AG10803 (cell line): ENCODE data around the gene ATL1.

Source experiments
- DNase-seq: peaks from one replicate; pipeline ENCODE4 v3.0.0; 2010; ENCODE audit warnings: low read depth
- H3K4me3 ChIP-seq: 2 replicates; pipeline ENCODE4 v1.5.1; 2011; ENCODE audit warnings: mild to moderate bottlenecking, low read length, control low read depth
- TF ChIP-seq, protein P1 (sequence below): conservative IDR thresholded peaks from 2 replicates; pipeline ENCODE4 v1.5.1; 2011; ENCODE audit warnings: mild to moderate bottlenecking, low read length, control low read depth, inconsistent platforms

Gene ATL1

DNA sequence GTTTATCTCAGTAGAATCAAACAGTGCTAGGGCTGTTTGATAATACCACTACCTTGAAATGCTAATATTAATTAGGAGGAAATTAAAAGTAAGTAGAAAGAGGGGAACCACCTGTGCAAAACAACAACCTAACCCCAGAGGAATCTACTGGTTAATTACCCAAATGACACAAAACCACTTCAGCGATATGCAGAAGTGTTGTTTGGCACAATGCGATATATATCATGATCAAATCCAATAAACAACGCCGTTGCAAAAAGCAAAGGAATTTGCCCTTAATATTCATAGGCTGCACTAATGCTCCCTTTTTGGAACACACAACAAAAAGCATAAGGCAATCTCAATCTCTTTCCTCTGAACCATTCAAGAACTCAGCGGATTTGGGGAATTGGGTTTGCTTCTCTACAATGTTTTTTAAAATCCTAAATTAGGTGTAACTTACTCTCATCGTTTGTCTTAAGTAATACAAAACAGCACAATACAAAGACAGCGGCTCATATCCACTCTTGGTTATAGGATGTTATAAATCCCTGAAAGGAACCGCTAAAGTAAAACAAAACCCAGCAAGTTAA is 29.1 kb upstream of the ATL1 start:
- peak overlapping the region; percentile 75 for H3K4me3 ChIP-seq
- TF ChIP-seq, protein P1, sequence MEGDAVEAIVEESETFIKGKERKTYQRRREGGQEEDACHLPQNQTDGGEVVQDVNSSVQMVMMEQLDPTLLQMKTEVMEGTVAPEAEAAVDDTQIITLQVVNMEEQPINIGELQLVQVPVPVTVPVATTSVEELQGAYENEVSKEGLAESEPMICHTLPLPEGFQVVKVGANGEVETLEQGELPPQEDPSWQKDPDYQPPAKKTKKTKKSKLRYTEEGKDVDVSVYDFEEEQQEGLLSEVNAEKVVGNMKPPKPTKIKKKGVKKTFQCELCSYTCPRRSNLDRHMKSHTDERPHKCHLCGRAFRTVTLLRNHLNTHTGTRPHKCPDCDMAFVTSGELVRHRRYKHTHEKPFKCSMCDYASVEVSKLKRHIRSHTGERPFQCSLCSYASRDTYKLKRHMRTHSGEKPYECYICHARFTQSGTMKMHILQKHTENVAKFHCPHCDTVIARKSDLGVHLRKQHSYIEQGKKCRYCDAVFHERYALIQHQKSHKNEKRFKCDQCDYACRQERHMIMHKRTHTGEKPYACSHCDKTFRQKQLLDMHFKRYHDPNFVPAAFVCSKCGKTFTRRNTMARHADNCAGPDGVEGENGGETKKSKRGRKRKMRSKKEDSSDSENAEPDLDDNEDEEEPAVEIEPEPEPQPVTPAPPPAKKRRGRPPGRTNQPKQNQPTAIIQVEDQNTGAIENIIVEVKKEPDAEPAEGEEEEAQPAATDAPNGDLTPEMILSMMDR, result no peak
- DNase-seq, result no peak

DNA sequence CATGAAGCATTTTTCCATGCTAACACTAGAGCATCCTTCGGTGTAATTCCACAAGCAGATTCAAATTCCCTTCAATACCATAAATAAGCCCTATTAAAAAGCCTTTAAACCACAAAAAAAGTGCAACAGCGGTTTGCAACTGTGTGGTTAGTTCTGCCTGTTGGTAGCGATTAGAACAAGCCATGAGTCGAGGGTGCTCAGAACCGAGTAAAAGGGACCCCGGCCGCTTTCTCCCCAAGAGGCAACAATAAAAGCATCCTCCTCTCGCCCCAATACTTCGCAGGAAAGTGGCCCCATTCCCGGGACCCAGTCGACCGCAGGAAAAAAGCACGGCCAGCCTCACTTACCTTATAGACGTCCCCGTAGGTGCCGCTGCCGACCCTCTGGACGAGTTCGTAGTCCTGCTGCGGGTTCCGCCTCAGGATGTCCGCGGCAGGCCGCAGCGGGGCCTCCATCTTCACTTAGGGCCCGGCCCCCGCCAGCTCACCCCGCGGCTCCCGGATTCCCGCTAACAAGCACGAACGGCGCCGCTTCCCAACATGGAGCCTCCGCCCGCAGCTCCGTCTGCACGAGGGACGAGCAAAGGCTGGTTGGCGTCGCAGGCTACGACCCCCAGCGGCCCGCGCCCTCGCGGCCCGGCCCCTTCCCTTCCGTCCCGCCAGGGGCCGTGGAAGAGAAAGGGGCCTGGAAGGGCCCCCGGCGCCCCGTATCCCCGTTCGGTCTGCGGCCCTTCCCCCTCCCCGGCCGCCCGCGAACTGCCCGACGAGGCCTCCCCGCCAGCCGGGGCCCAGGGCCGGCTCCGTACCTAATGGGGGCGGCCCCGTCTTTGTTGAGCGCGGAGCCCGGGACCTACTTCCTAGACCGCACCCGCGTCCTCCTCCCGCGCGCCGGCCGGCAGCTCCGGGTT is 28.1 kb upstream of the ATL1 start:
- TF ChIP-seq, protein P1, result no peak
- DNase-seq, result peak; percentile 31
- peak overlapping the region; percentile 75 for H3K4me3 ChIP-seq

- DNase-seq, result peak; percentile 90
- peak within 1 kb of the TSS; percentile 75 for H3K4me3 ChIP-seq
- TF ChIP-seq, protein P1, result peak; percentile 76
These were observed 27.3 kb upstream of the ATL1 start, which contains the start of gene MAP4K5 for GRCh38 chr14:50532502-50533240. Gene MAP4K5, minus strand, starts transcription at chr14:50532569. Its CDS starts 520 bp downstream, at chr14:50532049.

GRCh38 chr14:50533241-50533705 is 26.7 kb upstream of the ATL1 start:
- DNase-seq, result no peak
- TF ChIP-seq, protein P1, result no peak
- no peak overlapping the region for H3K4me3 ChIP-seq

DNA sequence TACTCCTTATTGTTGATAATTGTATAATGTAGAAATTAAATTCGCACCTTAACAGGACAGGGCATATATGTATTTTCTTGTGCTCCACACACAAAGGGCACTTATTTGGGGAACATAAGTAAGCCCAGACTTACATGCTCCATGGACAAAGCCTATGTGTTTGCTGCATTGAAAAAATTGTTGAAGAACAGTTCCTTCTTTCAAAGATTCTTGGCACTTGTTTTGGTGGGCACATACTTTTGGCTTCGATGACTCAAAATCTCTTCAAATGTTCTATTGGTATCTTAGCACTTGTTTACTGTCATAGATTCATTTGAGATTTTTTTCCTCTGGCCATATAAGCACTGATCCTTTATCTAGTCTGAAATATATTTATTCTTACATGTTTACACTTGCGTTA is 26.1 kb upstream of the ATL1 start:
- peak; percentile 48 for DNase-seq
- H3K4me3 ChIP-seq, result no peak overlapping the region

DNA sequence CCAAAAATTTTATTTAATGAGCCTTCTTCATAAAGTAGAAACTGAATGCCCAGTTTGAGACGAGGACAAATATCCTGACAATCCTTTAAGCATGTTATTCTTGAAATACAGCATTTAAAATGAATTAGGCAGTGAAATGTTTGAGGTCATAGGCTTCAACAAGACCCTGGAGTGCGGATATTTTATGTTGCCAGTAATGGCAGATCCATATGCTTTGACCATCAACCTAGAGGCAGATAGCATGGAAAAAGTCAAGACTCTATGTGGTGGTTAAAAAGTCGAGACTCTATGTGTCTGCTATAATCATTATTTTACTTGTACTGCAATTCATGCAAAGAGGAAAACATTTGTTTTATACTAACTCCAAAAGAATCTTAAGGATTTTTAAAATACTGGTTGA is 25.5 kb upstream of the ATL1 start:
- H3K4me3 ChIP-seq, result no peak overlapping the region
- TF ChIP-seq, protein P1, result no peak
- no peak for DNase-seq

More for the DNA sequence above, 26.1 kb upstream of the ATL1 start:
- TF ChIP-seq, protein P1, result no peak
